Thyroid gland (tissue), 4 donors: ENCODE results near the gene IL37. TPM values are rescaled to one million over a fixed set of nuclear protein-coding genes. Genes with fewer than 3 reads are reported as not detected.
"Not testable (repeated sequence)": the region's sequence is repeated elsewhere in the genome, so short reads cannot be mapped to it uniquely, and the experiment has no call there.

ENCODE experiments used
- DNase-seq, 2 donors: peaks; one replicate each; pipeline ENCODE4 v3.0.0-alpha.2; 2019
- H3K27ac ChIP-seq, 3 donors: fragments of 200-600 bp; sonication (generic); 1 replicate in 2 of 3; 2 replicates in 1 of 3; pipeline ENCODE4 v1.5.1; 2016 to 2019; ENCODE audit warnings: mild to moderate bottlenecking in 1 of 3, moderate library complexity in 1 of 3
- H3K27me3 ChIP-seq: fragments of 200-600 bp; sonication (generic); one replicate; pipeline ENCODE4 v1.5.1; 2019
- H3K36me3 ChIP-seq, 2 donors: fragments of 200-600 bp; sonication (generic); one replicate each; pipeline ENCODE4 v1.5.1; 2016 to 2019
- H3K4me1 ChIP-seq, 2 donors: fragments of 200-600 bp; sonication (generic); one replicate each; pipeline ENCODE4 v1.5.1; 2017 to 2019
- H3K4me3 ChIP-seq, 3 donors: fragments of 200-600 bp; sonication (generic); replicated peaks in 1 of 3; 1 replicate in 2 of 3; 2 replicates in 1 of 3; pipeline ENCODE4 v1.5.1; 2016; ENCODE audit warnings: mild to moderate bottlenecking in 1 of 3
- H3K9me3 ChIP-seq: fragments of 200-600 bp; sonication (generic); one replicate; pipeline ENCODE4 v1.5.1; 2017
- CTCF ChIP-seq, 6 experiments: fragments of 200-600 bp in 3 of 6; fragments of 450-650 bp in 3 of 6; sonication (generic) in 3 of 6; IDR thresholded peaks; one replicate each; pipeline ENCODE4 v1.5.1; 2016 to 2019; ENCODE audit warnings: antibody characterized with exemption in 6 of 6, mild to moderate bottlenecking in 2 of 6, inconsistent platforms in 1 of 6, moderate library complexity in 1 of 6
- POLR2A ChIP-seq, 2 donors: fragments of 450-650 bp; IDR thresholded peaks; one replicate each; pipeline ENCODE4 v1.6.1; 2017; ENCODE audit warnings: antibody characterized with exemption in 2 of 2, mild to moderate bottlenecking in 2 of 2, moderate library complexity in 1 of 2
- WGBS, 2 donors: methylation state at CpG; one replicate each; pipeline ENCODE4 v1.1.5; 2017; 5-methylcytosine and 5-hydroxymethylcytosine counted together
- intact Hi-C: fragments of 100-400 bp; cut with DNase I; formaldehyde crosslinking; loops from one replicate; pipeline ENCODE4 v1.15.1; 2023
- total RNA-seq, 4 donors: library from RNA; depleted of rRNA; stranded (reverse); fragments of >200 nt; gene quantifications; one replicate each; pipeline ENCODE4 v1.2.3, GENCODE V29; 2016

Gene IL37
- total RNA-seq, 4 donors from 2014 or later: not detected

GRCh38 chr2:112896909-112897623, 13.9 kb upstream of the IL37 start:
- H3K4me3 ChIP-seq: no peak overlapping the region
- H3K27ac ChIP-seq: no peak overlapping the region
- no peak for TF ChIP-seq CTCF (IDR thresholded peaks at IDR 0.05)
- H3K9me3 ChIP-seq: no peaks in the 10 kb centered on the region
- H3K27me3 ChIP-seq: no peaks in the 10 kb centered on the region
- no peak for DNase-seq
- no peaks in the 10 kb centered on the region for H3K4me1 ChIP-seq
- intact Hi-C loops: no loop called here
- H3K36me3 ChIP-seq: no peaks in the 10 kb centered on the region
- WGBS, 2 donors: 76 to 85% methylated on average over 8 of the region's 8 CpGs

- H3K4me1 ChIP-seq: no peaks in the 10 kb centered on the region
- no peak for DNase-seq
- intact Hi-C loops: no loop called here
Observed at GRCh38 chr2:112897624-112897978, 13.4 kb upstream of the IL37 start.

GRCh38 chr2:112901431-112902065, 9.4 kb upstream of the IL37 start:
- H3K36me3 ChIP-seq, H3K27ac ChIP-seq, DNase-seq, H3K4me1 ChIP-seq, H3K27me3 ChIP-seq, intact Hi-C loops, H3K9me3 ChIP-seq, H3K4me3 ChIP-seq: not testable (repeated sequence)
- WGBS, 2 donors: 89 to 94% methylated on average over 3 of the region's 3 CpGs

More at GRCh38 chr2:112897624-112897978, 13.4 kb upstream of the IL37 start:
- no peak overlapping the region for H3K27ac ChIP-seq
- H3K27me3 ChIP-seq: no peaks in the 10 kb centered on the region
- no peaks in the 10 kb centered on the region for H3K36me3 ChIP-seq
- TF ChIP-seq POLR2A (IDR thresholded peaks at IDR 0.05) (no peak), CTCF (IDR thresholded peaks at IDR 0.05) (no peak)
- H3K9me3 ChIP-seq: no peaks in the 10 kb centered on the region
- H3K4me3 ChIP-seq: no peak overlapping the region
- WGBS, 2 donors: 93 to 95% methylated on average over 3 of the region's 3 CpGs

- Histone ChIP-seq H3K4me3 (no peak overlapping the region), H3K27me3 (no peaks in the 10 kb centered on the region), H3K9me3 (no peaks in the 10 kb centered on the region), H3K27ac (no peak overlapping the region), H3K4me1 (no peaks in the 10 kb centered on the region), H3K36me3 (no peaks in the 10 kb centered on the region)
- DNase-seq: no peak
- intact Hi-C loops: no loop called here
- 89 to 97% methylated on average over 2 of the region's 2 CpGs for WGBS, 2 donors
- TF ChIP-seq POLR2A (IDR thresholded peaks at IDR 0.05): no peak
- no peak for TF ChIP-seq CTCF (IDR thresholded peaks at IDR 0.05)
Observed at GRCh38 chr2:112902816-112903215, 8.1 kb upstream of the IL37 start.

GRCh38 chr2:112904883-112905282, 6.1 kb upstream of the IL37 start:
- no peak overlapping the region for H3K27ac ChIP-seq
- no peak overlapping the region for H3K4me3 ChIP-seq
- intact Hi-C loops: no loop called here
- H3K4me1 ChIP-seq: no peaks in the 10 kb centered on the region
- no peak for DNase-seq
- 91 to 92% methylated on average over 5 of the region's 5 CpGs for WGBS, 2 donors
- no peaks in the 10 kb centered on the region for H3K27me3 ChIP-seq
- no peaks in the 10 kb centered on the region for H3K9me3 ChIP-seq
- no peaks in the 10 kb centered on the region for H3K36me3 ChIP-seq
- no peak for TF ChIP-seq POLR2A (IDR thresholded peaks at IDR 0.05)
- no peak for TF ChIP-seq CTCF (IDR thresholded peaks at IDR 0.05)
